HK-2 (cell line): ENCODE data around the gene DOCK1.
"Not testable (repeated sequence)": the region's sequence is repeated elsewhere in the genome, so short reads cannot be mapped to it uniquely, and the experiment has no call there.

ENCODE experiments used
- DNase-seq: peaks from one replicate; pipeline ENCODE4 v3.0.0-alpha.2; 2018; ENCODE audit not compliant: unreplicated experiment

The DOCK1 gene

GRCh38 chr10:126924915-126925300 is 19.7 kb downstream of the DOCK1 start:
- DNase-seq = no peak

GRCh38 chr10:126926568-126926967 is 21.3 kb downstream of the DOCK1 start:
- no peak for DNase-seq

- no peak for DNase-seq
Observed at GRCh38 chr10:126927799-126928198, 22.6 kb downstream of the DOCK1 start.

GRCh38 chr10:126928274-126928673 is 23.0 kb downstream of the DOCK1 start:
- DNase-seq = no peak

GRCh38 chr10:126929391-126929790 is 24.2 kb downstream of the DOCK1 start:
- no peak for DNase-seq

GRCh38 chr10:126930131-126930882 is 25.1 kb downstream of the DOCK1 start:
- DNase-seq = no peak

- no peak for DNase-seq
Observed at GRCh38 chr10:126930883-126931503, 25.8 kb downstream of the DOCK1 start.

GRCh38 chr10:126931544-126931943 is 26.3 kb downstream of the DOCK1 start:
- no peak for DNase-seq

- no peak for DNase-seq
Observed at GRCh38 chr10:126932516-126932915, 27.3 kb downstream of the DOCK1 start.

- no peak for DNase-seq
Observed at GRCh38 chr10:126933116-126933515, 27.9 kb downstream of the DOCK1 start.

GRCh38 chr10:126935263-126935946 is 30.2 kb downstream of the DOCK1 start:
- peak; percentile 10 for DNase-seq

- no peak for DNase-seq
Observed at GRCh38 chr10:126937026-126937425, 31.8 kb downstream of the DOCK1 start.

- not testable (repeated sequence) for DNase-seq
Observed at GRCh38 chr10:126938121-126938520, 32.9 kb downstream of the DOCK1 start.

GRCh38 chr10:126939706-126940105 is 34.5 kb downstream of the DOCK1 start:
- DNase-seq = no peak

- no peak for DNase-seq
Observed at GRCh38 chr10:126940670-126941310, 35.6 kb downstream of the DOCK1 start.

- no peak for DNase-seq
Observed at GRCh38 chr10:126944191-126944590, 39.0 kb downstream of the DOCK1 start.

GRCh38 chr10:126945351-126946030 is 40.3 kb downstream of the DOCK1 start:
- DNase-seq = no peak

GRCh38 chr10:126946746-126947145 is 41.5 kb downstream of the DOCK1 start:
- DNase-seq = no peak

- DNase-seq = no peak
Observed at GRCh38 chr10:126948355-126949160, 43.3 kb downstream of the DOCK1 start.

GRCh38 chr10:126949161-126949503 is 43.9 kb downstream of the DOCK1 start:
- no peak for DNase-seq
